Measurements from ENCODE around the gene SFMBT1.

GRCh38 chr3:53030619-53031449 is 15.0 kb downstream of the SFMBT1 start:
- TF ChIP-seq CTCF (IDR thresholded peaks at IDR 0.05) (no peak), POLR2A (IDR thresholded peaks at IDR 0.05) (no peak)

Data from heart left ventricle (tissue), 13 donors.